H9 (cell line): ENCODE measurements around the gene LY6G5B. TPM values are rescaled to one million over a fixed set of nuclear protein-coding genes. Genes with fewer than 3 reads are reported as not detected.

ENCODE experiments used
- DNase-seq: peaks from one replicate; pipeline ENCODE4 v3.0.0-alpha.2; 2017
- H2AFZ ChIP-seq: one replicate; pipeline ENCODE4 v1.6.1; 2013; ENCODE audit warnings: mild to moderate bottlenecking, low read length, control low read depth, moderate library complexity
- H2AK5ac ChIP-seq: 2 replicates; pipeline ENCODE4 v1.6.1; 2013; ENCODE audit warnings: low read length, control low read depth, mixed read lengths; ENCODE audit not compliant: insufficient read length
- H2BK120ac ChIP-seq: one replicate; pipeline ENCODE4 v1.6.1; 2013; ENCODE audit warnings: low read depth, mild to moderate bottlenecking, low read length, control low read depth, inconsistent platforms; ENCODE audit not compliant: poor library complexity, severe bottlenecking
- H2BK12ac ChIP-seq: 2 replicates; pipeline ENCODE4 v1.6.1; 2013; ENCODE audit warnings: low read length, control low read depth, mixed read lengths, low read depth; ENCODE audit not compliant: insufficient read length
- H2BK15ac ChIP-seq: 2 replicates; pipeline ENCODE4 v1.6.1; 2013; ENCODE audit warnings: low read depth, low read length, control low read depth
- H2BK20ac ChIP-seq: one replicate; pipeline ENCODE4 v1.6.1; 2013; ENCODE audit warnings: low read depth, mild to moderate bottlenecking, low read length, control low read depth, inconsistent platforms; ENCODE audit not compliant: poor library complexity, severe bottlenecking
- H2BK5ac ChIP-seq: 2 replicates; pipeline ENCODE4 v1.6.1; 2013; ENCODE audit warnings: low read length, control low read depth, mixed read lengths; ENCODE audit not compliant: insufficient read length
- H3K14ac ChIP-seq: 2 replicates; pipeline ENCODE4 v1.6.1; 2013; ENCODE audit warnings: low read length, control low read depth; ENCODE audit not compliant: insufficient read depth
- H3K18ac ChIP-seq: 2 replicates; pipeline ENCODE4 v1.6.1; 2013; ENCODE audit warnings: low read depth, mild to moderate bottlenecking, mixed read lengths, low read length, control low read depth; ENCODE audit not compliant: insufficient read length
- H3K23ac ChIP-seq: 2 replicates; pipeline ENCODE4 v1.6.1; 2013; ENCODE audit warnings: low read length, control low read depth, mixed read lengths, low read depth; ENCODE audit not compliant: insufficient read length
- H3K23me2 ChIP-seq: 2 replicates; pipeline ENCODE4 v1.6.1; 2013; ENCODE audit warnings: low read depth, mild to moderate bottlenecking, mixed read lengths, low read length, control low read depth; ENCODE audit not compliant: insufficient read length, poor library complexity, severe bottlenecking
- H3K27ac ChIP-seq: 2 replicates; pipeline ENCODE4 v1.5.1; 2013; ENCODE audit warnings: low read length, control low read depth, mixed read lengths, low read depth; ENCODE audit not compliant: insufficient read length
- H3K27me3 ChIP-seq: 2 replicates; pipeline ENCODE4 v1.6.1; 2013; ENCODE audit warnings: low read length, control low read depth, inconsistent platforms; ENCODE audit not compliant: insufficient read depth
- H3K4ac ChIP-seq: 2 replicates; pipeline ENCODE4 v1.6.1; 2013; ENCODE audit warnings: low read depth, mild to moderate bottlenecking, control low read depth, inconsistent platforms, low read length, moderate library complexity
- H3K4me1 ChIP-seq: 2 replicates; pipeline ENCODE4 v1.6.1; 2013; ENCODE audit warnings: low read length, control low read depth, inconsistent platforms; ENCODE audit not compliant: insufficient read depth
- H3K4me2 ChIP-seq: 2 replicates; pipeline ENCODE4 v1.6.1; 2013; ENCODE audit warnings: low read length, control low read depth, mixed read lengths; ENCODE audit not compliant: insufficient read length, insufficient read depth
- H3K56ac ChIP-seq: 2 replicates; pipeline ENCODE4 v1.6.1; 2013; ENCODE audit warnings: low read depth, mild to moderate bottlenecking, mixed read lengths, low read length, control low read depth; ENCODE audit not compliant: insufficient read length
- H3K79me1 ChIP-seq: 2 replicates; pipeline ENCODE4 v1.6.1; 2013; ENCODE audit warnings: low read depth, mild to moderate bottlenecking, moderate library complexity, low read length, control low read depth, inconsistent platforms; ENCODE audit not compliant: insufficient read depth, poor library complexity, severe bottlenecking
- H3K79me2 ChIP-seq: 2 replicates; pipeline ENCODE4 v1.6.1; 2013; ENCODE audit warnings: low read length, control low read depth, inconsistent platforms; ENCODE audit not compliant: insufficient read depth
- H3K9ac ChIP-seq: 2 replicates; pipeline ENCODE4 v1.6.1; 2013; ENCODE audit warnings: low read length, control low read depth, mixed read lengths; ENCODE audit not compliant: insufficient read length; ENCODE audit errors: extremely low read depth
- H3K9me3 ChIP-seq: one replicate; pipeline ENCODE4 v1.6.1; 2013; ENCODE audit warnings: low read depth, low read length, inconsistent platforms; ENCODE audit not compliant: control insufficient read depth
- H3T11ph ChIP-seq: one replicate; pipeline ENCODE4 v1.6.1; 2013; ENCODE audit warnings: mild to moderate bottlenecking, low read length, control low read depth, inconsistent platforms
- H4K20me1 ChIP-seq: one replicate; pipeline ENCODE4 v1.6.1; 2013; ENCODE audit not compliant: control insufficient read depth, insufficient read length, insufficient read depth
- H4K5ac ChIP-seq: 2 replicates; pipeline ENCODE4 v1.6.1; 2013; ENCODE audit warnings: low read depth, mild to moderate bottlenecking, mixed read lengths, low read length, control low read depth; ENCODE audit not compliant: insufficient read length
- H4K8ac ChIP-seq: replicated peaks from 2 replicates; pipeline ENCODE4 v1.6.1; 2013; ENCODE audit warnings: low read length, control low read depth, mixed read lengths, low read depth; ENCODE audit not compliant: insufficient read length
- H4K91ac ChIP-seq: 2 replicates; pipeline ENCODE4 v1.6.1; 2013; ENCODE audit warnings: low read depth, mild to moderate bottlenecking, moderate library complexity, mixed read lengths, low read length, control low read depth; ENCODE audit not compliant: insufficient read length
- H3K27ac Mint-ChIP-seq, 3 experiments: 2 replicates in 2 of 3; 3 replicates in 1 of 3; pipeline ENCODE4 v1.8.0; 2020 to 2021; ENCODE audit warnings: mixed read lengths in 3 of 3, mild to moderate bottlenecking in 1 of 3, moderate library complexity in 1 of 3
- H3K27me3 Mint-ChIP-seq: 2 replicates; pipeline ENCODE4 v1.8.0; 2021; ENCODE audit warnings: low read depth, mild to moderate bottlenecking, moderate library complexity, mixed read lengths
- H3K36me3 Mint-ChIP-seq, 3 experiments: 2 replicates in 2 of 3; 3 replicates in 1 of 3; pipeline ENCODE4 v1.8.0; 2020 to 2021; ENCODE audit warnings: low read depth in 3 of 3, mixed read lengths in 3 of 3; ENCODE audit not compliant: insufficient read depth in 1 of 3
- H3K4me1 Mint-ChIP-seq, 2 experiments: 2 replicates each; pipeline ENCODE4 v1.8.0; 2020; ENCODE audit warnings: mixed read lengths in 2 of 2
- H3K4me3 Mint-ChIP-seq, 2 experiments: 2 replicates in 1 of 2; 3 replicates in 1 of 2; pipeline ENCODE4 v1.8.0; 2020 to 2021; ENCODE audit warnings: mild to moderate bottlenecking in 2 of 2, mixed read lengths in 2 of 2, moderate library complexity in 1 of 2
- H3K9me3 Mint-ChIP-seq, 2 experiments: 2 replicates in 1 of 2; 3 replicates in 1 of 2; pipeline ENCODE4 v1.8.0; 2020; ENCODE audit warnings: mild to moderate bottlenecking in 2 of 2, mixed read lengths in 2 of 2, moderate library complexity in 1 of 2
- WGBS: extraction: QIAGEN DNeasy Blood & Tissue Kit; methylation state at CpG from one replicate; pipeline ENCODE4 v1.1.7; 2013; ENCODE audit warnings: missing lambda C conversion rate, low lambda C conversion rate, mixed read lengths; ENCODE audit not compliant: insufficient read length; ENCODE audit errors: extremely low coverage; 5-methylcytosine and 5-hydroxymethylcytosine counted together
- total RNA-seq: library from RNA; stranded (reverse); gene quantifications from 2 replicates; pipeline ENCODE4 v1.2.1, GENCODE V29; 2021
- TF ChIP-seq, protein P1 (sequence below): fragments of 200-600 bp; sonication (generic); conservative IDR thresholded peaks from 3 replicates; pipeline ENCODE4 v1.8.0; 2021; ENCODE audit warnings: antibody characterized with exemption, mild to moderate bottlenecking

The LY6G5B gene
- total RNA-seq, 1 experiment from 2014 or later, result 21.6 TPM

DNA sequence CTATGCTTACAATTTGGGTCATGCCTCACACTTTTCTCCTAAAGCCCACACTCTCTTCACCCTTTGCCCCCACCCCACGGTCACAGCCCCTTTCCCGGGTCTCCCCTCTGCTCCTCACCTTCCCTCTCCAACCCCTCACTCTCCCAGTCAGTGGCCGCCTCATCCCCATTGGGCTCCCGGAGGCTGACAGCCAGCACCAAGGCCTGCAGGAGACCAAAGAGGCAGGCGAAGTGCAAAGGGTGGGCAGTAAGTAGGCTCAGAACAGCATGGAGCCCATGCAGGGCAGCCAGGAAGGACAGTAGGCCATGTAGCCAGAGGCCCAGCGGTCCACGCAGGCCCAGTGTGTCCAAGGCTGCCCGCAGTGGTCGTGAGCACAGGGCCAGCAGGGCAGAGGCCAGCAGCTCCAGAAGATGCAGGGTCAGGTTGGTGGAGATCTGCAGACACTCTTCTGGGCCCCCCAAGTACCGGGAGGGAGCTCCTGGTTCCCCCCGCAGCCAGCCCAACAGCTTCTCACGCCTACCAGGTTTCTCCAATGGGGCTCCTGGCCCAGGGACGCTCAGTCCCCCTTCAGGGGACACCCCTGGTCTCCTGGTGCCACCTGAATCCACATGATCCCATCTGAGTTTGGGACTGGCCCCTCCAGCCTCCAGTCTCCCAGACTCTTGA is 10.7 kb upstream of the LY6G5B start:
- H3K27ac Mint-ChIP-seq, result no peak overlapping the region; a peak in 1 of 7 replicates
- Histone ChIP-seq H3K79me1 (peaks cover 13% of the 10 kb centered on the region), H3K4me2 (peak overlapping the region; percentile 73), H2BK15ac (no peak overlapping the region), H3K27me3 (no peaks in the 10 kb centered on the region), H2BK5ac (no peak overlapping the region), H3K4me1 (no peaks in the 10 kb centered on the region), H3K9me3 (no peaks in the 10 kb centered on the region), H4K8ac (no peak overlapping the region), H3K18ac (no peak overlapping the region), H3K27ac (no peak overlapping the region), H3T11ph (no peak overlapping the region), H2BK20ac (no peak overlapping the region), H3K23ac (no peak overlapping the region), H2AK5ac (no peak overlapping the region), H3K56ac (no peak overlapping the region), H4K20me1 (no peaks in the 10 kb centered on the region), H3K9ac (no peak overlapping the region), H2BK12ac (no peak overlapping the region), H2AFZ (no peak overlapping the region), H4K91ac (no peak overlapping the region), H3K79me2 (peaks cover 4% of the 10 kb centered on the region; the same call in 1 of the 2 replicates), H4K5ac (no peak overlapping the region), H2BK120ac (no peak overlapping the region), H3K23me2 (peaks cover 7% of the 10 kb centered on the region), H3K4ac (no peak overlapping the region), H3K14ac (no peak overlapping the region)
- H3K4me1 Mint-ChIP-seq, result peaks cover 30 to 36% of the 10 kb centered on the region in 2 experiments
- H3K36me3 Mint-ChIP-seq, result peaks cover 17 to 43% (median 36%) of the 10 kb centered on the region in 3 experiments; a peak in 6 of 7 replicates
- no CpG with 5 or more reads among the region's 13 CpGs for WGBS
- TF ChIP-seq, protein P1, sequence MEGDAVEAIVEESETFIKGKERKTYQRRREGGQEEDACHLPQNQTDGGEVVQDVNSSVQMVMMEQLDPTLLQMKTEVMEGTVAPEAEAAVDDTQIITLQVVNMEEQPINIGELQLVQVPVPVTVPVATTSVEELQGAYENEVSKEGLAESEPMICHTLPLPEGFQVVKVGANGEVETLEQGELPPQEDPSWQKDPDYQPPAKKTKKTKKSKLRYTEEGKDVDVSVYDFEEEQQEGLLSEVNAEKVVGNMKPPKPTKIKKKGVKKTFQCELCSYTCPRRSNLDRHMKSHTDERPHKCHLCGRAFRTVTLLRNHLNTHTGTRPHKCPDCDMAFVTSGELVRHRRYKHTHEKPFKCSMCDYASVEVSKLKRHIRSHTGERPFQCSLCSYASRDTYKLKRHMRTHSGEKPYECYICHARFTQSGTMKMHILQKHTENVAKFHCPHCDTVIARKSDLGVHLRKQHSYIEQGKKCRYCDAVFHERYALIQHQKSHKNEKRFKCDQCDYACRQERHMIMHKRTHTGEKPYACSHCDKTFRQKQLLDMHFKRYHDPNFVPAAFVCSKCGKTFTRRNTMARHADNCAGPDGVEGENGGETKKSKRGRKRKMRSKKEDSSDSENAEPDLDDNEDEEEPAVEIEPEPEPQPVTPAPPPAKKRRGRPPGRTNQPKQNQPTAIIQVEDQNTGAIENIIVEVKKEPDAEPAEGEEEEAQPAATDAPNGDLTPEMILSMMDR, result no peak
- no peaks in the 10 kb centered on the region; the same call in 1 of the 2 replicates for H3K27me3 Mint-ChIP-seq
- H3K4me3 Mint-ChIP-seq, result peak overlapping the region; percentile 87 to 92
- no peak for DNase-seq
- no peaks in the 10 kb centered on the region for H3K9me3 Mint-ChIP-seq
